ENCODE data around the gene COBLL1.

The COBLL1 gene

GRCh38 chr2:164815071-164815793 is 26.4 kb downstream of the COBLL1 start:
- H3K27ac ChIP-seq: peak overlapping the region; percentile 46
- no peak for TF ChIP-seq CTCF (conservative IDR thresholded peaks at IDR 0.05)

GRCh38 chr2:164813535-164813934 is 28.1 kb downstream of the COBLL1 start:
- peak overlapping the region; percentile 46 for H3K27ac ChIP-seq
- no peak for TF ChIP-seq CTCF (conservative IDR thresholded peaks at IDR 0.05)

- no peak for TF ChIP-seq CTCF (conservative IDR thresholded peaks at IDR 0.05)
- peak overlapping the region; percentile 46; the same call in 1 of the 2 replicates for H3K27ac ChIP-seq
Observed at GRCh38 chr2:164812378-164812777, 29.2 kb downstream of the COBLL1 start.

- TF ChIP-seq CTCF (conservative IDR thresholded peaks at IDR 0.05): no peak
- no peak overlapping the region for H3K27ac ChIP-seq
Observed at GRCh38 chr2:164811819-164812218, 29.8 kb downstream of the COBLL1 start.

- H3K27ac ChIP-seq: no peak overlapping the region
- no peak for TF ChIP-seq CTCF (conservative IDR thresholded peaks at IDR 0.05)
Observed at GRCh38 chr2:164810843-164811242, 30.8 kb downstream of the COBLL1 start.

GRCh38 chr2:164808776-164809175 is 32.8 kb downstream of the COBLL1 start:
- no peak overlapping the region for H3K27ac ChIP-seq
- TF ChIP-seq CTCF (conservative IDR thresholded peaks at IDR 0.05): no peak

- no peak for TF ChIP-seq CTCF (conservative IDR thresholded peaks at IDR 0.05)
Observed at GRCh38 chr2:164803776-164804466, 37.7 kb downstream of the COBLL1 start.

More at GRCh38 chr2:164803776-164804466, 37.7 kb downstream of the COBLL1 start:
- H3K27ac ChIP-seq: no peak overlapping the region
